D341Med (cell line): ENCODE data around the gene PITX3.
"Not testable (repeated sequence)": the region's sequence is repeated elsewhere in the genome, so short reads cannot be mapped to it uniquely, and the experiment has no call there.

Source experiments
- DNase-seq: peaks from one replicate; pipeline ENCODE4 v3.0.0; 2012; ENCODE audit warnings: low spot score

Gene PITX3

GRCh38 chr10:102226542-102226870 lies 14.8 kb downstream of the PITX3 start:
- no peak for DNase-seq

GRCh38 chr10:102225646-102226541 lies 15.4 kb downstream of the PITX3 start, which contains the start of gene ELOVL3:
TSS of gene ELOVL3 (plus strand) at chr10:102226299. CDS start at chr10:102226549, 250 bp downstream.
- peak; percentile 45 for DNase-seq

GRCh38 chr10:102222797-102223196 lies 18.5 kb downstream of the PITX3 start:
- no peak for DNase-seq

- DNase-seq, result no peak
Observed at GRCh38 chr10:102220612-102221011, 20.7 kb downstream of the PITX3 start.

GRCh38 chr10:102219370-102219769 lies 21.9 kb downstream of the PITX3 start:
- no peak for DNase-seq

- DNase-seq, result not testable (repeated sequence)
Observed at GRCh38 chr10:102213599-102213998, 27.7 kb downstream of the PITX3 start.

- DNase-seq, result no peak
Observed at GRCh38 chr10:102211615-102212299, 29.6 kb downstream of the PITX3 start.

- DNase-seq, result no peak
Observed at GRCh38 chr10:102208311-102209035, 32.8 kb downstream of the PITX3 start.

- DNase-seq, result no peak
Observed at GRCh38 chr10:102202386-102202785, 38.9 kb downstream of the PITX3 start.

GRCh38 chr10:102200751-102201640 lies 40.3 kb downstream of the PITX3 start:
- DNase-seq, result no peak

- no peak for DNase-seq
Observed at GRCh38 chr10:102198027-102198426, 43.3 kb downstream of the PITX3 start.

- DNase-seq, result no peak
Observed at GRCh38 chr10:102196893-102197292, 44.4 kb downstream of the PITX3 start.

- no peak for DNase-seq
Observed at GRCh38 chr10:102195296-102195870, 45.9 kb downstream of the PITX3 start.

- DNase-seq, result no peak
Observed at GRCh38 chr10:102191956-102192355, 49.4 kb downstream of the PITX3 start.

- not testable (repeated sequence) for DNase-seq
Observed at GRCh38 chr10:102188941-102189898, 52.1 kb downstream of the PITX3 start.

- DNase-seq, result no peak
Observed at GRCh38 chr10:102188298-102188940, 52.9 kb downstream of the PITX3 start.

- no peak for DNase-seq
Observed at GRCh38 chr10:102185811-102186527, 55.3 kb downstream of the PITX3 start.

GRCh38 chr10:102185272-102185671 lies 56.0 kb downstream of the PITX3 start:
- no peak for DNase-seq

- no peak for DNase-seq
Observed at GRCh38 chr10:102184606-102185005, 56.7 kb downstream of the PITX3 start.
